DMS114 treated with DMSO at 0.1 percent for 48 hours (cell line): Measurements from ENCODE around the gene MICB.
"Not testable (repeated sequence)": the region's sequence is repeated elsewhere in the genome, so short reads cannot be mapped to it uniquely, and the experiment has no call there.

Experiments
- DNase-seq: peaks from one replicate; lab custom pipeline; 2025; ENCODE audit not compliant: unreplicated experiment; lab: John Stamatoyannopoulos, UW

Gene MICB

GRCh38 chr6:31497531-31498476 is at the start of gene MICB:
Gene MICB, plus strand, starts transcription at chr6:31498145. Its CDS starts 49 bp downstream, at chr6:31498194.
- peak; percentile 95 for DNase-seq

- no peak for DNase-seq
These were observed 47.2 kb upstream of the MICB start for GRCh38 chr6:31450751-31451150.

- no peak for DNase-seq
These were observed 45.1 kb upstream of the MICB start for GRCh38 chr6:31452859-31453258.

GRCh38 chr6:31453259-31453658 is 44.7 kb upstream of the MICB start:
- DNase-seq = no peak

- not testable (repeated sequence) for DNase-seq
These were observed 38.1 kb upstream of the MICB start for GRCh38 chr6:31459864-31460263.

- no peak for DNase-seq
These were observed 37.5 kb upstream of the MICB start for GRCh38 chr6:31460361-31461025.

GRCh38 chr6:31462026-31462963 is 35.6 kb upstream of the MICB start:
- DNase-seq = no peak

- DNase-seq = no peak
These were observed 34.7 kb upstream of the MICB start for GRCh38 chr6:31462964-31463870.

GRCh38 chr6:31464252-31465184 is 33.4 kb upstream of the MICB start:
- no peak for DNase-seq

- DNase-seq = no peak
These were observed 32.8 kb upstream of the MICB start for GRCh38 chr6:31465185-31465536.

GRCh38 chr6:31465718-31466117 is 32.2 kb upstream of the MICB start:
- DNase-seq = no peak

GRCh38 chr6:31466466-31466865 is 31.5 kb upstream of the MICB start:
- DNase-seq = no peak

- DNase-seq = no peak
These were observed 30.8 kb upstream of the MICB start for GRCh38 chr6:31467151-31467550.

GRCh38 chr6:31468311-31468710 is 29.6 kb upstream of the MICB start:
- DNase-seq = no peak

GRCh38 chr6:31470801-31471200 is 27.1 kb upstream of the MICB start:
- DNase-seq = no peak

GRCh38 chr6:31471711-31472110 is 26.2 kb upstream of the MICB start:
- DNase-seq = no peak

- DNase-seq = no peak
These were observed 25.7 kb upstream of the MICB start for GRCh38 chr6:31472259-31472658.

- no peak for DNase-seq
These were observed 24.7 kb upstream of the MICB start for GRCh38 chr6:31473244-31473643.
